GM21515 (cell line): ENCODE measurements around the gene ASB1.

Source experiments
- ATAC-seq: cut with Tn5 transposase; IDR thresholded peaks from one replicate; pipeline ENCODE4 v1.9.1; 2021; ENCODE audit not compliant: unreplicated experiment

ASB1 gene

DNA sequence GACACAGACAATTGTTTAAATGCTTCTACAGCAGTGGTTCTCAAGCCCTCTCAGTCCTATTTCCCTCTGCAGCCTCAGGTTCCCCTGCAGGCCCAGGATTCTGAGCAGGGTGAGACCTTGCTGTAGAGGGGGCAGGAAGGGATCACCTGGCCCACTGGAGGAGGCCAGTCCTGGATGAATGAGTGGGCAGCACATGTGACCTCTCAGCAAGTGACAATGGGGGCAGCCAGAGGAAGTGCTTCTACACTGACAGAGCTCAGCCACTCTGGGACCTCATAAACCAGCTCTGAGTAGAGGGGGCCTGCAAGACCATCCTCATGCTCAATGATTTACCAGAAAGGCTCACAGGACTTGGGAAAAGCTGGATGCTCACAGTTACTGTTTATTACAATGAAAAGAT, 63.2 kb downstream of the ASB1 start:
- no peak for ATAC-seq

DNA sequence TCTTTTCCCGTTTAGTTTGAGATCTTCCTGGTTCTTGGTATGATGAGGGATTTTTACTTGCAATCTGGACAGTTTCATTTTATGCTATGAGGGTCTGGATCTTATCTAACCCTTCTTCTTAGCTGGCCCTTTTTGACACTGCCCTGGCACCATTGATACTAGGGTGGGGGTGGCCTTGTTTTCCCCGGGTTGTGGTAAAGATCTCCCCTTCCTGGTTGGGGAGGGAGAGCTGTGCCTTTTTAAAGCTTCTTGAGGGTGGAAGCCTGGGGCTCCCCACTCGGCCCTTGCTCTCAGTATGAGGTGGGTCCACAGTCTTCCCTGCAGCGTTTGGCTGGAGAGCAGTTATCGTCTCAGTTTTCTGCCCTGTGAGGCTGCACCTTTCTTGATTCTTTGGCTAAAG, 66.1 kb downstream of the ASB1 start:
- ATAC-seq: no peak

DNA sequence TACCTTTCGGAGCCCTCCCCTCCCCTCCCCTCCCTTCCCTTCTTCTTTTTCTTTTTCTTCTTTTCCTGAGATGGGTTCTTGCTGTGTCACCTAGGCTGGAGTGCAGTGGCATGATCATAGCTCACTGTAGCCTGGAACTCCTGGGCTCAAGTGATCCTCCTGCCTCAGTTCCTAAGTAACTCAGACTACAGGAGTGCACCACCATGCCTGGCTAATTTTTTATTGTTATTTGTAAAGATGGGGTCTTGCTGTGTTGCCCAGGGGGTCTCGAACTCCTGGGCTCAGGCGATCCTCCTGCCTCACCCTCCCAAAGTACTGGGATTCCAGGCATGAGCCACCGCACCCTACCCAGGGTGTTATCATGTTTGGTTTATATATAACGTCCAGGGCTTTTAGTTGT, 66.7 kb downstream of the ASB1 start:
- no peak for ATAC-seq

DNA sequence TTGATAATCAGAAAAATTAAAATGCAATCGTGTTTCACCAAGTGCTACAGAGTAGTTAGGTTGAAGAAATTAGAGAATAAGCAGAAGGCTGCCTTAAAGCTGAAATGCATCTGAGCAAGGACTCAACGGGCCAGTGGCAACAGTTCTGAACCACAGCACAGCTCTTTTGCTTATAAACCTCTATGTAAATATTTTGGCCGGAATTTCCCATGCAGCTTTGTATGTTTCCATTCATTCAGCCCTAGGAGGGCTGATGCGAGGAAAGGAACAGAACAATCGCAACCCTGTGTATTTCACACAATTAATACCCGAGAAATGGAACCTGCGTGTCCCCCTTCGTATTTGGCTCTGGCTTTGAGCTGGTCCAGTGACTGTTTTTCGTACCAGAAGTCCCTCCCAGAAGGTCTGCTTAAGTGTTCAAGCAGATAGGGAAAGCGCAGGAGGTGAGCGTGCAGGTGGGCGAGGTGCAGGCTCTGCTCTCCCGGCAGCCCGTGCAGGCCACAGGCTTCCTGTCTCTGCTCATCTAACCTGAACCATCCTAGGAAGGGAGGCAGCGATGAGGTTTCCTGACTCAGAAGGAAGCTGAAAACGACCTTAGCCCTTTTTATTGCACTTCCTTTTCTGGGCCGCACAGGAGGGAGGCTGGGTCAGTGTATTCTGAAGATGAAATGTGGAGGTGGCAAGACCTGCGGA, 67.3 kb downstream of the ASB1 start:
- ATAC-seq: no peak

DNA sequence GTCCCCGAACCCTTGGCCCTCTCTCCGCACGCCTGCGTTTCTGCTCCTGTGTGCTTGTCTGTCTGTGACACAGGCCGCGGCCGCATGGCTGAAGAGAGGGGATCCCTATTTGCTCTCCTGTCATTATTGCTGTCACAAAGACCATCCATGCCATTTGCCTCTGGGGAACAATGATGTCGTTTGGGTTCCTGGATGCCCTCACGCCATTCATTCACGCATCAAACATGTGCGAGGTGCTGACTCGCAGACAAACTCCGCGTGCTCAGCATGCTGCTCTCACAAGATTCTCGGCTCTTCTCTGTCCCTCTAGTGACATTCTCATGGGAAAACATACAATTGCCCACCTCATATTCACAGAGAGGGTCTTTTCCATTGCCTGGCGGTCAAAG, 67.8 kb downstream of the ASB1 start:
- ATAC-seq: no peak

DNA sequence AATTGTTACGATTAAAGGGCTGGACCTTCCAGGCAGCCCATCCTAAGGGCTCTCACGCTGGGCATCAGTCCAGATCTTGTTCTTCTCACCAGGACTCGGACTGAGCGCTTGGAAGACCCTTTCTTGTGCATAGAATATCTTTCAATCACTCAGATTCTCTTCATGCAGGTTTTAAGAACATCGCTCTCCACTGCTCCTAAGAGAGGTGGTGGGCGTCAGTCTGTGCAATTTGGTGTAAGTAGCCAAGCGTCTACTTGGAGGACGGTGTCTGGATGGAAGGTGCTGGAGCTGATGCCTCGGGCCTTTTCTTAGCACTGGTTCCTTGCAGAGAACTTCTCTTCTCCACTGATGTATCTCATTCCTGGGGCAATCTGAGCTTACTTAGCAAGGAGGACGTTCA, 68.7 kb downstream of the ASB1 start:
- ATAC-seq: no peak

DNA sequence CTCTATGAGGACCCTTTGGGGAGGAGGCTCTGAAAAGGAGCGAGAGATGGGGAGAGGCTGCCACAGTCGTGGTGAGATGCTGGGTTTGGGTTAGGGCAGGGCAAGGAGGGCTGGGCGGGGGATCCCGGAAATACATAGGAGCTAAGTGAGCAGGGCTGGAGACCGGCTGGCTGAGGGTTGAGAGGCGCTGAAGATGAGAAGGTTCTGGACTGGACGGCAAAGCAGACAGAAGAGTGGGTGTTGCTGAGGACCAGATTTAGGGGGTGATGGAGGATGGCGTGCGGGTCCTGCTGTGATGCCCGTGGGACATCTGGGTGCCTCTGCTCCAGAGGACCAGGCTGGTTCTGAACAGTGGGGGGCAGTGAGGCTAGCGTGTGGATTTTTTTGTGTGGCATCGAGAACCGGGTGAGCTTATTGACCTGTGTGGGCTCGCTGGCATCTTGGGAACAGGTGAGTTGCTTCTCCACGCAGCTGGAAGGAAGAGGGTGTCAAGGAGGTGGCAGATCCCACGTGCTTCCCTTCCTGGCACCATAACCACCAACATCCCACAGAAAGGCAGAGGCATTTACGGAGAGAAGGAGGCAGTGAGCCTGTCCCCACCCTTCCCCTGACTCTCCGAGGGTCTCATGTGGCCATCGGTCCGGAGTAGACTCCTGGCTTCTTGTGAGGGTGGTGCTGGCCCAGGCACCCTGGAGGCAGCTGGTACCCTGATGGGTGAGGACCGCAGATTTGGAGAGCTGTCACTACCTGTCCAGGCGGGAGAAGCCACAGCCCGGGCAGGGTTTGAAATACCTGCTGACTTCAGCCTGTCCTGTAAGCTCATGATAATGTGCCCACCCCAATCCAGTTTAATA, 70.3 kb downstream of the ASB1 start:
- ATAC-seq: no peak

DNA sequence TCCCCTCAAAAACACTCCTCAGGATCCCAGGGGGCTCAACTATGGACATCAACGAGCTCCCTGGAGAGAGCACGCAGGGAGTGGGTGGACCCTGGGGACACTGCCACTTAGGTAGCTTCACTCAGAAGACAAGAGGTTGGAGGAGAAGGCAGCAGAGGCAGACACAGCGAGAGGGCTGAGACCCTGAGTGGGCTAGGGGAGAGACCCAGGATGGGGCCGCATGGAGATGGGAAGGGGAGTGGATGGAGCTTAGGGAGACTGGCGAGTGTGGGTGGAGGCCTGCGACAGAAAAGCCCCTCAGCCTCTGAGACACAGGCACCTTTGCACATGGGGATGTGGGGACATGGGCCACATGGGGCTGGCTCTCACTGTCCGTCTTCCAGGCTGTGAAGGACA, 70.9 kb downstream of the ASB1 start:
- no peak for ATAC-seq

DNA sequence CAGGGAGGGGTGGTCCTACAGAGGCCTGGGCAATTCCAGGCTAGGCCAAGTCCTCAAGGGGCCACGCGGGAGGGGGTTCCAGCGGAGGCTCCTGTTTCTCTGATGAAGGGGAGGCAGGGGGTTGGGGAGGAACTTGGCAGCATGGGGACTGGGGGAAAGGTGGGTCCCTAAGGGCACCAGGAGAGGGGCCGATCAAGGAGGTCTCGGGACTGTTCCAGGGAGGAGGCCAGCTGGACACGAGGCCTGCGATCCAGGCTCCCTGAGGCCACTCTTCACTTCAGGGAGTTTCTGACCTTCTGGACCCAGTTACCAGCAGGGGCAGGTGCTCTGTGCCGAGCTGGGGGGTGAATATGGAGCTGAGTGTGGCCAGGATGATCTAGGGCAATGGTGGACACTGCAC, 71.5 kb downstream of the ASB1 start:
- ATAC-seq: no peak

DNA sequence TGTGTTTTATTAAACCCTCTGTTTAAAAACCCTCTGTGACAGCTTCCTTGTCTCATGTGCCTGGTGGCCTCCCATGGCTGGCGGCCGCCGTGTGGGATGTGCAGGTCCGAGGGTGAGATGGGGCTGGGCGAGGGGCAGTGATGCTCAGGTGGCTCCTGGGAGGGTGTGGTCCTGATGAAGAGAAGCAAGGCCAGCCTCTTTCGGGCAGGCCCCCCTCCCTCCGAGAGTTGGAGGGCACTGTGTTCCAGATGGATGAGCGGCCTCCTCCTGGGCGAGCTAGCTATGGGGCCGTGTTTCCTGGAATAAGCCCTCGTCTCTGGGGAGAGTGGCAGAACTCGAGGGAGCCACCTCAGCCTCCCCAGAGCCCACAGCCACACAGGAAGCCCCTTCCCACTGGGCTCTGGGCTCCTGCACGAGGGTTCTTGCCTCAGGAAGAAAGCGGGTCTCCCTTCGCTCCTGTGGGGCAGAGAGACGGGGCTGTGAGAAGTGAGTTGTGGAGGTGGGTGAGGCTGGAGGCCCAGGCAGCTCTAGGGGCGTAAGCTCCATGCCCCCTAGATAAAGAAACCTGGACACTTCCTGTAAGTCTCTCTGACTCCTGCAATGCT, 72.1 kb downstream of the ASB1 start:
- no peak for ATAC-seq

DNA sequence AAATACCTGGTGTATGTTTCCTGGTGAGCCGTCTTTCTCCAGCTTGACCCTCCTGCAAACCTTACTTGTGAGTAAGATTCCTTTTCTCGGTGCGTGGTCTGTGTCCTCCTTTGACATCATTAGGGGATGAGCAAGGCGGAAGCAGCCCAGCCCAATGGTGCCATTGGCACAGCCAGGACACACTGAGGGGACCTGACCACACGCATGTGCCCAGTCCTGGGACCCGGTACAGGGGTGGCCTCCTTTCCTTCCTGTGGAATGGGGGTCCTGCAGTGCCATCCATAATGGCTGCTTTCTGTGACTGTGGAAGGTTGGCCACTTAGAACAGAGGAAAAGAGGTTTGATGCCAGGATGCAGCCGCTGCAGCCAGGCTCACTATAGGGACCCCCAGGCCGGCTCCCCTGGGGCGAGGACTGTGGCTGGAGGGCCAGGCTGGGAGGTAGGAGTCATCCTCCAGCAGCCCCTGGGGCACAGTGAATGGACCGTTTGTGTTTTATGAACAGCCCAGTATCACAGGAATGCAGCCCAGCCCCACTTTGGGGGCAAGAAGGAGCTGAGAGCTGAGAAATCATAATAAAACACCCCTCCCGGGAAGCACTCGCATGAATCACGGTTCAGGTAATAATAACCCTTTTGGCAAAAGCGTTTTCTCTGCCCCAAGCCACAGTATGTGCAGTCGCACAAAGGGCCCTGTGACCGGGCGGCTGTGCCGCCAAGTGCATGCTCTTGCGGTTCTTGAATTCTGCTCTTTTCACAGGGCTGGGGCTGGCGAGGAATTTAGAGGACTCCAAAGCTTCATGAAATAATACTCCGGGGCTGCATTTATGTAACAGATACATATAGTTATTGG, 73.2 kb downstream of the ASB1 start:
- ATAC-seq: no peak

DNA sequence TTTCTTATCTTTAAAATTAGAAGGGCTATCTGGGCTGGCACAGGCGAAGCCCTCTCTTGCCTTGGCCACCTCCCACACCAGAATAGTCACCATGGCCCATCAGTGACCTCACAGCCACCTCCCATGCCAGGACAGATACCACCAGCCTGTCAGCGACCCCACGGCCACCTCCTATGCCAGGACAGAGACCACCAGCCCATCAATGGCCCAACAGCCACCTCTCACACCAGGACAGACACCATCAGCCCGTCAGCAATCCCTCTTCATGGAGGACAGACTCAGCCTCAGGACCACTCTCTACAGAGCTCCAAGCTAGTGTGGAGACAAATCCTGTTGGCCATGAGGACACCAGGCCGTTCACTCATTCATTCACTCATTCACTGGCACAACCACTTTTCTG, 74.6 kb downstream of the ASB1 start:
- no peak for ATAC-seq
